ENCODE results near the gene MRPL10.

- TF ChIP-seq CTCF (IDR thresholded peaks at IDR 0.05) = no peak
- no peak for TF ChIP-seq POLR2A (IDR thresholded peaks at IDR 0.05)
Observed at GRCh38 chr17:47797797-47798196, 33.5 kb downstream of the MRPL10 start.
